Measurements from ENCODE around the gene SCIN.

SCIN gene

DNA sequence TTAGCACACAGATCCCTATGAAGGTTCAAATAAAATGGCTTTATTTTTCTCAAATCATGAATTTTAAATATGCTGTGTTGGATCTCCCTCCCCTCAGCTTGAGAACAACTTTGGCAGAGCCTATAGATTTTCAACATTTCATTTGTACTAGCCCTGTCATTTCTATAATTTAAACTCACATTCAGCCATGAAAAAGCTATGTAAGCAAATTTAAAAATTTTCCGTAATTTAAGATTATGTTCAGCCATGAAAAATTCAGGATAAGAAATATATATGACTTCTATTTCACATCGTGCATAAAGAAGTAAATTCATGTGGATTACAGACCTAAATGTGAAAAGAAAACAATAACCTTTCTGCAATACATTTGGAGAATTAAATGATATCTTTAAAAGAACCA lies 36.5 kb upstream of the SCIN start:
- TF ChIP-seq POLR2AphosphoS5 (IDR thresholded peaks at IDR 0.05; ENCODE audit: low read depth, low read length) (no peak), SIN3A (IDR thresholded peaks at IDR 0.05; ENCODE audit: borderline replicate concordance, insufficient read depth, low read length) (no peak)

DNA sequence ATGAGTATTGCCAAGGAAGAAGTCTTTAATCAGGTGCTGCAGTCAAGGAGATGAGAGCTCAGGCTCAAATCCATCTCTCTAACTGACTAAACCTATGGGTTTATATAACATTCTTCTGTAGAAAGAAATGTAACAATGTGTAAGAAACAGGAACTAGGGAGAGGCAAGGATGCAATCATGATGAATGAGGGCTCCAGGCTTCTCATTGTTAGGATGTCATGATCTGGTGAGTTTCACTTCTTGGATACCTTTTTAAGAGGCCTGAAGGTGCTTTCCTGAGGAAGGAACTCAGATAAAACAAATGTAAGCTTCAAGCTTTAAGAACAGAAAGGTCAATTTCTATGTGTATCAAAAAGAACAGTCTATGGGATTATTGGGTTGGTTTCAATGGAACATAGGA lies 30.8 kb upstream of the SCIN start:
- TF ChIP-seq, protein P1, sequence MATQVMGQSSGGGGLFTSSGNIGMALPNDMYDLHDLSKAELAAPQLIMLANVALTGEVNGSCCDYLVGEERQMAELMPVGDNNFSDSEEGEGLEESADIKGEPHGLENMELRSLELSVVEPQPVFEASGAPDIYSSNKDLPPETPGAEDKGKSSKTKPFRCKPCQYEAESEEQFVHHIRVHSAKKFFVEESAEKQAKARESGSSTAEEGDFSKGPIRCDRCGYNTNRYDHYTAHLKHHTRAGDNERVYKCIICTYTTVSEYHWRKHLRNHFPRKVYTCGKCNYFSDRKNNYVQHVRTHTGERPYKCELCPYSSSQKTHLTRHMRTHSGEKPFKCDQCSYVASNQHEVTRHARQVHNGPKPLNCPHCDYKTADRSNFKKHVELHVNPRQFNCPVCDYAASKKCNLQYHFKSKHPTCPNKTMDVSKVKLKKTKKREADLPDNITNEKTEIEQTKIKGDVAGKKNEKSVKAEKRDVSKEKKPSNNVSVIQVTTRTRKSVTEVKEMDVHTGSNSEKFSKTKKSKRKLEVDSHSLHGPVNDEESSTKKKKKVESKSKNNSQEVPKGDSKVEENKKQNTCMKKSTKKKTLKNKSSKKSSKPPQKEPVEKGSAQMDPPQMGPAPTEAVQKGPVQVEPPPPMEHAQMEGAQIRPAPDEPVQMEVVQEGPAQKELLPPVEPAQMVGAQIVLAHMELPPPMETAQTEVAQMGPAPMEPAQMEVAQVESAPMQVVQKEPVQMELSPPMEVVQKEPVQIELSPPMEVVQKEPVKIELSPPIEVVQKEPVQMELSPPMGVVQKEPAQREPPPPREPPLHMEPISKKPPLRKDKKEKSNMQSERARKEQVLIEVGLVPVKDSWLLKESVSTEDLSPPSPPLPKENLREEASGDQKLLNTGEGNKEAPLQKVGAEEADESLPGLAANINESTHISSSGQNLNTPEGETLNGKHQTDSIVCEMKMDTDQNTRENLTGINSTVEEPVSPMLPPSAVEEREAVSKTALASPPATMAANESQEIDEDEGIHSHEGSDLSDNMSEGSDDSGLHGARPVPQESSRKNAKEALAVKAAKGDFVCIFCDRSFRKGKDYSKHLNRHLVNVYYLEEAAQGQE (IDR thresholded peaks at IDR 0.05; ENCODE audit: insufficient read depth in 1 of 2, low read depth in 2 of 2, low read length in 2 of 2), result no peak
- TF ChIP-seq SIN3A (IDR thresholded peaks at IDR 0.05; ENCODE audit: borderline replicate concordance, insufficient read depth, low read length) (no peak), POLR2AphosphoS5 (IDR thresholded peaks at IDR 0.05; ENCODE audit: low read depth, low read length) (no peak), FOXP2 (optimal IDR thresholded peaks at IDR 0.05; ENCODE audit: borderline replicate concordance, extremely low read depth, extremely low read length, insufficient read depth) (no peak), TAF1 (IDR thresholded peaks at IDR 0.05; ENCODE audit: borderline replicate concordance, insufficient read depth, low read length) (no peak)

DNA sequence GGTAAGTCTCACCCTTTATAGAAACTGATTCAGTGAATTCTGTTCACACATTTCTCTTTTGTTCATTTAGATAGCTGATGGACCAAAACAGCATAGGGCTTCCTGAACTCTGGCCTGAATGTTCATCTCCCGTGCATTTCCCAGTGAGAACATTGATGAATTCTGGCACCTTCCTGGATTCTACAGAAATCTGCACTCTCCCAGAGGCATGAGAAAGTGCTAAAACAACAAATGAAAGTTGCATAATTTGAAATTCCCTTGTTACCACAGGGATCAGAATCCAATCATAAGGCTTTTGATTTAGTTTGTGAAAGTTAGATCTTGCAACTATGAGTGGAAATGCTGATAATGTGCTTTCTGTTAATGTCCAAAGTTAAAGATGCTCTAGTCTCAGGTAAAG lies 29.7 kb upstream of the SCIN start:
- TF ChIP-seq, protein P1 (IDR thresholded peaks at IDR 0.05; ENCODE audit: insufficient read depth in 1 of 2, low read depth in 2 of 2, low read length in 2 of 2), result no peak
- TF ChIP-seq TAF1 (IDR thresholded peaks at IDR 0.05; ENCODE audit: borderline replicate concordance, insufficient read depth, low read length), result no peak
- no peak for TF ChIP-seq SIN3A (IDR thresholded peaks at IDR 0.05; ENCODE audit: borderline replicate concordance, insufficient read depth, low read length)
- no peak for TF ChIP-seq POLR2AphosphoS5 (IDR thresholded peaks at IDR 0.05; ENCODE audit: low read depth, low read length)
- TF ChIP-seq FOXP2 (optimal IDR thresholded peaks at IDR 0.05; ENCODE audit: borderline replicate concordance, extremely low read depth, extremely low read length, insufficient read depth), result no peak

DNA sequence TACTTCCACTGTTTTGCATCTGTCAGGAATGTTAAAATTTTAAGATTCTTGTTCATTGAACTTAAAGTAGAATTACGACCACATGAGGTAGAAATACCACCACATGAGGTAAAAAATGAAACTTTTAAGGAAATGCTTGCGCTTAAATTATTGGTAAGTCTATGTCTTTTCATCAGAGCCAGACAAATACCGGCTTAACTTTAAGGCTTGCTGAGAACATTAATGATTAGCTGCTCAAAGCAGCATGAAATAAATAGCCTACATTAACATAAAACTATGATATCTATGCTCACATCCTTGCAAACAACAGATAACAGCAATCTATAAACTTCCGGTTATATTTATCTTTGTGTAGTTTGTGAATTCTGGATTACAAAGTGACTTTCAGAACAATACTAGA lies 26.9 kb upstream of the SCIN start:
- TF ChIP-seq SIN3A (IDR thresholded peaks at IDR 0.05; ENCODE audit: borderline replicate concordance, insufficient read depth, low read length), result no peak
- no peak for TF ChIP-seq FOXP2 (optimal IDR thresholded peaks at IDR 0.05; ENCODE audit: borderline replicate concordance, extremely low read depth, extremely low read length, insufficient read depth)
- TF ChIP-seq, protein P1 (IDR thresholded peaks at IDR 0.05; ENCODE audit: insufficient read depth in 1 of 2, low read depth in 2 of 2, low read length in 2 of 2), result no peak
- TF ChIP-seq TAF1 (IDR thresholded peaks at IDR 0.05; ENCODE audit: borderline replicate concordance, insufficient read depth, low read length), result no peak

DNA sequence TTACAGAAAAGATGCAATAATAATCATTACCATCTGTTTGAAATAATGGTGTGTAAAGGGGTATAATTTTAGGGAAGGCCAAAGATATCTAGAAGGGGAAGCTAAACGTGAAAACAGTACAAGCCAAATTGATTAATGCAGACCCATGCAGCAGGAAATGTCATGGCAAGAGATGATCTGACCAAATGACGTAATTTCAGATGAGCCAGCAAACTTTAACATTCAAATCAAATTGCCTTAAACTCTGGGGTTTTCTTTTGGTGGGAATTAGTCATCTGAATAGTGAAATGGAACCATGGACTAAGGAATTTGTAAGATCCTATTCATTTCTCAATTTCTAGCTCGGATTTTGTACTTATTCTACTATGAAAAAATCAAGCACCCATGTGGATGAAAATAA lies 21.4 kb upstream of the SCIN start:
- TF ChIP-seq POLR2AphosphoS5 (IDR thresholded peaks at IDR 0.05; ENCODE audit: low read depth, low read length) (no peak), SIN3A (IDR thresholded peaks at IDR 0.05; ENCODE audit: borderline replicate concordance, insufficient read depth, low read length) (no peak), TAF1 (IDR thresholded peaks at IDR 0.05; ENCODE audit: borderline replicate concordance, insufficient read depth, low read length) (no peak), FOXP2 (optimal IDR thresholded peaks at IDR 0.05; ENCODE audit: borderline replicate concordance, extremely low read depth, extremely low read length, insufficient read depth) (no peak)
- TF ChIP-seq, protein P1 (IDR thresholded peaks at IDR 0.05; ENCODE audit: insufficient read depth in 1 of 2, low read depth in 2 of 2, low read length in 2 of 2), result no peak
